Panc1 (cell line): ENCODE results near the gene CASP9.

Experiments used
- POLR2AphosphoS5 ChIP-seq: IDR thresholded peaks from 2 replicates; pipeline ENCODE4 v1.6.1; 2012; ENCODE audit warnings: mild to moderate bottlenecking, low read depth, low read length, moderate library complexity
- REST ChIP-seq, 2 experiments: IDR thresholded peaks; 2 replicates each; pipeline ENCODE4 v1.6.1; 2011 to 2012; ENCODE audit warnings: low read depth in 2 of 2, control low read depth in 1 of 2, low read length in 1 of 2, mild to moderate bottlenecking in 1 of 2, moderate library complexity in 1 of 2; ENCODE audit not compliant: insufficient read depth in 1 of 2
- TF ChIP-seq, protein P1 (sequence below): fragments of 450-650 bp; IDR thresholded peaks from 2 replicates; pipeline ENCODE4 v1.5.1; 2017; ENCODE audit warnings: mild to moderate bottlenecking

DNA sequence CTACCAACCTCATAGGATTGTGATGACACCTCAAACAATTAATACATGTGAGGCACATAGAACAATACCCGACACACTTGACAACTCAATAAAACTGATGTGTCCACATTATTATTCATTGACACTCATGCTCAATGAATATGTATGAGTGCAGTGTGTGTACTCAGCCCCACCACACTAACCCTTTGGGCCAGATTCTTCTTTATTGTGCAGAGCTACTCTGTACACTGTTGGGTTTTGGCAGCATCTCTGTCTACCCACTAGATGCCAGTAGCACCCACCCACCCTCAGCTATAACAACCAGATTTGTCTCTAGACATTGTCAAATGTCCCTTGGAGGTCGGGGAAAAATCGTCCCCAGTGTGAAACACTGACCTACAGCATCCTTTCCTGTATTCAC, 10.1 kb downstream of the CASP9 start:
- TF ChIP-seq, protein P1, sequence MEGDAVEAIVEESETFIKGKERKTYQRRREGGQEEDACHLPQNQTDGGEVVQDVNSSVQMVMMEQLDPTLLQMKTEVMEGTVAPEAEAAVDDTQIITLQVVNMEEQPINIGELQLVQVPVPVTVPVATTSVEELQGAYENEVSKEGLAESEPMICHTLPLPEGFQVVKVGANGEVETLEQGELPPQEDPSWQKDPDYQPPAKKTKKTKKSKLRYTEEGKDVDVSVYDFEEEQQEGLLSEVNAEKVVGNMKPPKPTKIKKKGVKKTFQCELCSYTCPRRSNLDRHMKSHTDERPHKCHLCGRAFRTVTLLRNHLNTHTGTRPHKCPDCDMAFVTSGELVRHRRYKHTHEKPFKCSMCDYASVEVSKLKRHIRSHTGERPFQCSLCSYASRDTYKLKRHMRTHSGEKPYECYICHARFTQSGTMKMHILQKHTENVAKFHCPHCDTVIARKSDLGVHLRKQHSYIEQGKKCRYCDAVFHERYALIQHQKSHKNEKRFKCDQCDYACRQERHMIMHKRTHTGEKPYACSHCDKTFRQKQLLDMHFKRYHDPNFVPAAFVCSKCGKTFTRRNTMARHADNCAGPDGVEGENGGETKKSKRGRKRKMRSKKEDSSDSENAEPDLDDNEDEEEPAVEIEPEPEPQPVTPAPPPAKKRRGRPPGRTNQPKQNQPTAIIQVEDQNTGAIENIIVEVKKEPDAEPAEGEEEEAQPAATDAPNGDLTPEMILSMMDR: no peak
- TF ChIP-seq REST (IDR thresholded peaks at IDR 0.05; ENCODE audit: insufficient read depth in 1 of 2, low read depth in 2 of 2, low read length in 1 of 2) (no peak), POLR2AphosphoS5 (no peak)
